GM15510 (cell line): ENCODE data around the gene MUC5AC.

ENCODE experiments used
- POLR2A ChIP-seq: IDR thresholded peaks from 3 replicates; pipeline ENCODE4 v1.6.1; 2011; ENCODE audit warnings: borderline replicate concordance; ENCODE audit not compliant: insufficient read length; ENCODE audit errors: extremely low read depth

The MUC5AC gene

DNA sequence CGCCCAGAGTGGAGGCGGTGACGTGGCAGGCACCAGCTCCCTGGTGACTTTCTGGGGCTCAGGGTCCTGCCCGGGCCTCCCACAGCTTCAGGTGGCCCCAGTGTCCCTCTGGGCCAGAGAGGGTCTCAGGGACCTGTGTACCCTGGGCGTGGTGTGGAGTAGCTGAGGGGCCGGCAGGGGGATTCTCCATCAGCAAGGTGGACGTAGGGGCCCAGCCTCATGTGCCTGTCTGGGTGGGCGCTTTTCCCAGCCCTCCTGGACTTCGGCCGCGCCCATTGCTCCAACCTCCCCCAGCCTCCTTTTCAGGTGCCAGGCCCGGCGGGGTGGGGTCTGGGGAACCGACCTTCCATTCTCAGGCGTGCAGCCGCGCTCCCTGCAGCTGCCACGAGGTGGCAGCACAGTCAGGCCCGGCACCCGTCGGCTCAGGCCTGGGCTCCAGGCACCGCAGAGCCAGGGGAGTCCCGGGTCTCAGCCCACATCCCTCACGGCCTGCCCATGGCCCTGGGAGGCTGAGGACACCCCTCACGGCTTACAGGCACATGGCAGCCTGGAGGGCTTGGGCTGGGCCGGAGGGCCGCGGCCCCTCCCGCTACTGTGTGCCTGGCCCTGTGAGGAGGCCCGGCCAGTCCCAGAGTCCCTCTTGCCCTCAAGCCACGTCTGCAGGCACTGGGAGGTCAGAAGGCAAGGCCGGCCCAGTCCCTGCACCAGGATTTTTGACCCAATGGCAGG is 45.2 kb downstream of the MUC5AC start:
- TF ChIP-seq POLR2A = no peak

DNA sequence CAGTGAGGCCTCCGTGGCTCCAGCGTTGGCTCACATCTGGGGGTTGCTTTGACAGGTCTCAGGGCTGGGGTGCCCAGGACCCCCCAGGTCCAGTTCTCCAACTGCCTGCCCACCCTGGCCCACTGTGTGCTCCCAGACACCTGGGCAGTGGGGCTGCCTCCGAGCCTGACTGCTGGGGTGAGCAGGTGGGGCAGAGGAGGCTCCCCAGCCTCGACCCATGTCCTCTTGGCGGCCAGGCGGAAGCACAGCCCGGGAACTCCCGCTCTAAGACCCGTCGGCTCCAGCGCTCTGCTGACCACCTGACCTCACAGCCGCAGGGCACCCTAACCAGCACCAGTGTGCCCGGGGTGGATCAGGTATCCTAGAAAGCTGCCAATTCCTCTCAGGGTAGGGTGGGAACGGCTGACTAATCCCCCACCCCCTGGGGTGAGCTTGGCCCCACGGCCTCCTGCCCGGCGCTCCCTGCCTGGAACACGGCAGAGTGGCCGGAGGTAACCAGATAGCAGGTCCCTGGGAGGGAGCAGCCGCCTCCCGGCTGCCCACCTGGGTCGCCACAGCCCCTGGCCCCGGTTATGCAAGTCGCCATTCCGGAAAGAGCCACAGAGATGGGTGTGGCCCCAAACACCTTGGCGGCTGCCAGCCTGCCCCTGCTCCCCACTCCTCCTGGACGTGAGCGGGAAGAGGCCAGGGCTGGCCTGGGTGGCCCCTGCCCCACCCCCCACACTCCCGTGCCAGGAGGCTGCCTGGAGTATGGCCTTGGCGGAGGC is 45.9 kb downstream of the MUC5AC start:
- no peak for TF ChIP-seq POLR2A

- no peak for TF ChIP-seq POLR2A
These were observed 46.8 kb downstream of the MUC5AC start for GRCh38 chr11:1204381-1205101.

DNA sequence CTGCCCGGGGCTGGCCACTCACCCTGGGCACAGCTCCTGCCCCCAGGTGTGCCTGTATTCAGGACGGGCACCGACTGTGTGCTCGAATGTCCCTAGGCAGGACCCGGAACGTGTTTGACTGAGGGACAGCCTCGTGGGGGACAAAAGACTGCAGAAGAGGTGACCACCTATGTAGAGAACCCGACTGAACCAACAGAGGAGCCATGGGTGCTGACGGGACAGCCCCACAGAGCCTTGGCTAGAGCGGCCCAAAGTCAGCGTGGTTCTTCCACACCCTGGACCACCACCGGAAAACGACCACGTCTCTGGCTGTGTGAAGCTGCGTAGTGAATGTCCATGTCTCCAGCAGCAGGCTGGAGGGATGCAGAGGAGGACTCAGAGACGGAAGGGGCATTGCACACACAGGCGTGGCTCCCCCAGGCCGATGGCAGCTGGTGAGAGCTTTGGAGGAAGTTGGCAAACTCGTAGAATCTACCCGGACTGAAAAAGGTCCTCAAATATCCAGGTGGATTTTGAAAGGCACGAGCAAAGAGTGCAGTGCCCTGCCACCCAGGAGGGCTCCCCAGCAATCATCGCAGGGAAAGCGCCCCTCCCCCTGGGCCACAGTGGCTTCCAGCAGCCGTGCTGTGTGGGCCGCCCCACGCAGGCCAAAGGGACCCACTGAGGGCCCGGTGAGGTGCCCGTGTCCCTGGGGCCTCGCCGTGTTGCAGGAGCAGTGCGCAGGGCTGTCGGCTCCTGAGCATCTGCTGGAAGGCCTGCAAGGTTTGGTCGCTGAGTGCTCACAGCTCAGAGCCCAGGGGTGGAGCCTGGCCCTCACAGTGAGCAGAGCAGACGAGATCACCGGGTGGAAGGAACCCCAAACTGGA is 47.6 kb downstream of the MUC5AC start:
- TF ChIP-seq POLR2A = no peak

- TF ChIP-seq POLR2A = no peak
These were observed 48.2 kb downstream of the MUC5AC start for GRCh38 chr11:1205987-1206331.

GRCh38 chr11:1206391-1207271 is 48.9 kb downstream of the MUC5AC start:
- no peak for TF ChIP-seq POLR2A

- TF ChIP-seq POLR2A = no peak
These were observed 49.8 kb downstream of the MUC5AC start for GRCh38 chr11:1207401-1208143.

- TF ChIP-seq POLR2A = no peak
These were observed 50.3 kb downstream of the MUC5AC start for GRCh38 chr11:1208144-1208393.

DNA sequence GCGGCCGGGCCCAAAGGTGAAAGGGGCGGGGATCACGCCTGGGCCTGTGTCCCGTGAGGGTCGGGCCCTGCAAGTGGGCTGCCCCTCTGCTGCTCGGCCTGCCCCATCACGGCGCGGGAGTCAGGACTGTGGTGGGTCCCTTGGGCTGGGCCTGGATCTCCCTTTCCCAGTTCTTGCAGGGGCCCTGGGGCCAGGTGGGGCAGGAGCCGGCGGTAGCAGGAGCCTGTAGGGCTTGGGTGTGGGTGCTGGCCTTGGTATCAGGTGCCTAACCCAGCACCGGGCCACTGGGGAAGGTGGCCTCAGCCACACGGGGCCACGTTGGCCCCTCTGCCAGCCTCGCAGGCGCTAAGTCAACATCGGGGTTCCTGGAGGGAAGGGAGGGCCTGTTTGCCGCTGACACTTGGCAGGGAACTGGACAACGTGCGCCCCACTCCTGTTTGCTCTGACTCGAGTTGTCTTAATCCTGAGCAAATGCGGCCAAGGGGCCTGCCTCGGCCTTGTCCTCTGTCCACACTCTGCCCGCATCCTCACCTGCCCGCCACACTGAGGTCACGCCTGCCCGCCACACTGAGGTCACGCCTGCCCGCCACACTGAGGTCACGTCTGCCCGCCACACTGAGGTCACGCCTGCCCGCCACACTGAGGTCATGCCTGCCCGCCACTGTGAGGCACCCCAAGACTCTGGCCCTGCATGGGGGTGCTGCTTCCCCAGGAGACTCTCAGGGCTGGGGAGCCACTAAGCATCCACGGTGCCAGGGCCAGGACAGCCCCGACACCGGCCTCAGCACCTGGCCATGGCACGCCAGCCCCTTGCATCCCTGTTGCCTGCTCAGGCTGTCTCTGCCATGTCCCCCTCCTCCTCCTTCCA is 50.9 kb downstream of the MUC5AC start:
- TF ChIP-seq POLR2A = no peak

DNA sequence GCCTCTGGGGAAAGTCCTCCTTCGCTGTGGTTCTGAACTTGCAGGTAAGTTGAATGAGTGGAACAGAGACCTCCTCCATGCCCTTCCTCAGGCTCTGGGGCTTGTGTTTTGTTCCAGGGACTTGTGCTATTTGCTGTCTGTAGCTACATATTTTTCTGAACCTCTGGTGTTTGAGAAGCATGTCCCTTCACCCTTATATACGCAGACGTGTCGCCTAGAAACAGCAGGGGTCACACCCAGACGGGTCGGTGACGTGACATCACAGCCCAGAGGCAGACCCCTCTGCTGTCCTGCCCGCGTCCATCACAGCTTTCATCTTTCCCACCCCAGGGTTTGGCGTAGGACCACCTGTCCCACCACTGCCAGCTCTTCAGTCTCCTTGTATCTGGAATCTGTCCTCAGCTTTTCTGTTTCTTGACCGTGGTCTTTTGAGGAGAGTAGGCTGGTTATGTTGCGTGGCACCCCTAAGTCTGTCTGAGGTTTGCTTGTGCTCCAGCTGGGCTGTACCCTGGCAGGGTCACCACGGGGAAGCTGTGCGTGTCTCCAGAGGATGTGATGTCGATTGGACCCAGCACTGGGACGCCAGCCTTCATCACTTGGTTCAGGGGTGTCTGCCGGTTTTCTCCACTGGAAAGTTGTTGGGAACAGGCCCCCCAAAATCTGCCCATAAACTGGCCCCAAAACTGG is 51.8 kb downstream of the MUC5AC start:
- TF ChIP-seq POLR2A = no peak

DNA sequence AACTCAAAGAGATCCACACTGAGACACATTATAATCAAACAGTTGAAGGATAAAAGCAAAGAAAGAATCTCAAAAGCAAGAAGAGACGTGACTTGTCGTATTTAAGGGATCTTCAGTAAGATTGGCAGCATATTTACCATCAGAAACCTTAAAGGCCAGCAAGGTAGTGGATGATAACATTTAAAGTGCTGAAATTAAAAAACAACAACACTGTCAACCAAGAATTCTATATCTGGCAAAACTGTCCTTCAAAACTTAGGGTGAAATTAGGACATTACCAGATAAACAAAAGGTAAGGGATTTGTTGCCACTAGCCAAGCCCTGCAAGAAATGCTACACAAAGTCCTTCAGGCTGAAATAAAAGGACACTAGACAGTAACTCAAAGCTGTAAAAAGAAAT is 54.1 kb downstream of the MUC5AC start:
- no peak for TF ChIP-seq POLR2A

- TF ChIP-seq POLR2A = no peak
These were observed 59.4 kb downstream of the MUC5AC start for GRCh38 chr11:1217151-1217550.
